ENCODE data around the gene BTBD2. TPM values are rescaled to one million over a fixed set of nuclear protein-coding genes. Genes with fewer than 3 reads are reported as not detected.

Gene BTBD2
- total and polyA plus RNA-seq, 10 of the 15 experiments (the other 5 are each of a cell fraction or from before 2014, with no cell fraction given) = 0.13 to 66.2 (median 10.4) TPM

DNA sequence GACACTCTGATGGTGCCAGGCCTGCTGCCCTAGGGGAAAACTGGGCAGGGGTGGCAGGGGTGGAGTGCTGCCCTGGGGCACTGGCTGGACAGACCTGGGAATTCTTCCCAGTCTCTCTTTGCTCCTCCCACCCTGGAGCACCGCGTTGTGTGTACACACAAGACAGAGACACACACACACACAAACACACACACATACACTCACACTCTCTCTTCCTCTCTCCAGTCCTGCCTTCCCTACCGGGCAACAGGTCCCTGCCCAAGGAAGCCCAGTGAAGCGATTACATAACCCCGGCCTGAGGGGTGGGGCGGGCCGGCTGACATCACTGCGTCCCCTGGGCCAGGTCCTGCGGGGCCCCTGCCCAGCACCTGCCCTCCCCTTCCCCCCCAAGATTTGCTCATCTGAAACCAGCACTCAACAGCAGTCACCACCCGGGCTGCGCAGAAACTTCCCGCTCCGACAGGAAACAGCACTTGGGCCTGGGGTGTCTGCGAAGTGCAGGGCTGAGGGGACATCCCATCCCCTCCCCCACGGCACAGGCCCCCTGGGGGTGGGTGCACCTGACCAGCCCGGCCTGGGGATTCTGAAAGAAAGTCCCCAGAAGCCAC lies 34.3 kb upstream of the BTBD2 start (continued):
- no peak for TF ChIP-seq ZSCAN29 (IDR thresholded peaks at IDR 0.05)
- peak; percentile 45 for TF ChIP-seq ZNF687 (IDR thresholded peaks at IDR 0.05)
- TF ChIP-seq GABPA (IDR thresholded peaks at IDR 0.05; ENCODE audit: low read depth) = no peak
- TF ChIP-seq, protein P1, sequence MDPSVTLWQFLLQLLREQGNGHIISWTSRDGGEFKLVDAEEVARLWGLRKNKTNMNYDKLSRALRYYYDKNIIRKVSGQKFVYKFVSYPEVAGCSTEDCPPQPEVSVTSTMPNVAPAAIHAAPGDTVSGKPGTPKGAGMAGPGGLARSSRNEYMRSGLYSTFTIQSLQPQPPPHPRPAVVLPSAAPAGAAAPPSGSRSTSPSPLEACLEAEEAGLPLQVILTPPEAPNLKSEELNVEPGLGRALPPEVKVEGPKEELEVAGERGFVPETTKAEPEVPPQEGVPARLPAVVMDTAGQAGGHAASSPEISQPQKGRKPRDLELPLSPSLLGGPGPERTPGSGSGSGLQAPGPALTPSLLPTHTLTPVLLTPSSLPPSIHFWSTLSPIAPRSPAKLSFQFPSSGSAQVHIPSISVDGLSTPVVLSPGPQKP (IDR thresholded peaks at IDR 0.05; ENCODE audit: low read depth, low read length) = no peak
- TF ChIP-seq, protein P2, sequence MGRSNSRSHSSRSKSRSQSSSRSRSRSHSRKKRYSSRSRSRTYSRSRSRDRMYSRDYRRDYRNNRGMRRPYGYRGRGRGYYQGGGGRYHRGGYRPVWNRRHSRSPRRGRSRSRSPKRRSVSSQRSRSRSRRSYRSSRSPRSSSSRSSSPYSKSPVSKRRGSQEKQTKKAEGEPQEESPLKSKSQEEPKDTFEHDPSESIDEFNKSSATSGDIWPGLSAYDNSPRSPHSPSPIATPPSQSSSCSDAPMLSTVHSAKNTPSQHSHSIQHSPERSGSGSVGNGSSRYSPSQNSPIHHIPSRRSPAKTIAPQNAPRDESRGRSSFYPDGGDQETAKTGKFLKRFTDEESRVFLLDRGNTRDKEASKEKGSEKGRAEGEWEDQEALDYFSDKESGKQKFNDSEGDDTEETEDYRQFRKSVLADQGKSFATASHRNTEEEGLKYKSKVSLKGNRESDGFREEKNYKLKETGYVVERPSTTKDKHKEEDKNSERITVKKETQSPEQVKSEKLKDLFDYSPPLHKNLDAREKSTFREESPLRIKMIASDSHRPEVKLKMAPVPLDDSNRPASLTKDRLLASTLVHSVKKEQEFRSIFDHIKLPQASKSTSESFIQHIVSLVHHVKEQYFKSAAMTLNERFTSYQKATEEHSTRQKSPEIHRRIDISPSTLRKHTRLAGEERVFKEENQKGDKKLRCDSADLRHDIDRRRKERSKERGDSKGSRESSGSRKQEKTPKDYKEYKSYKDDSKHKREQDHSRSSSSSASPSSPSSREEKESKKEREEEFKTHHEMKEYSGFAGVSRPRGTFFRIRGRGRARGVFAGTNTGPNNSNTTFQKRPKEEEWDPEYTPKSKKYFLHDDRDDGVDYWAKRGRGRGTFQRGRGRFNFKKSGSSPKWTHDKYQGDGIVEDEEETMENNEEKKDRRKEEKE (IDR thresholded peaks at IDR 0.05) = no peak
- TF ChIP-seq EZH2 (IDR thresholded peaks at IDR 0.05; ENCODE audit: borderline replicate concordance, control insufficient read depth, low read depth, low read length) = no peak
- TF ChIP-seq NKRF (conservative IDR thresholded peaks at IDR 0.05) = 0 out of 2 replicates have a peak, but pooled peaks have one; percentile 21
- TF ChIP-seq, protein P3, sequence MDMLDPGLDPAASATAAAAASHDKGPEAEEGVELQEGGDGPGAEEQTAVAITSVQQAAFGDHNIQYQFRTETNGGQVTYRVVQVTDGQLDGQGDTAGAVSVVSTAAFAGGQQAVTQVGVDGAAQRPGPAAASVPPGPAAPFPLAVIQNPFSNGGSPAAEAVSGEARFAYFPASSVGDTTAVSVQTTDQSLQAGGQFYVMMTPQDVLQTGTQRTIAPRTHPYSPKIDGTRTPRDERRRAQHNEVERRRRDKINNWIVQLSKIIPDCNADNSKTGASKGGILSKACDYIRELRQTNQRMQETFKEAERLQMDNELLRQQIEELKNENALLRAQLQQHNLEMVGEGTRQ (IDR thresholded peaks at IDR 0.05; ENCODE audit: borderline replicate concordance, low read depth, low read length) = no peak
- TF ChIP-seq RUNX3 (IDR thresholded peaks at IDR 0.05; ENCODE audit: low read length) = no peak; the same call in 1 of the 2 replicates
- TF ChIP-seq SIN3A (IDR thresholded peaks at IDR 0.05; ENCODE audit: low read depth, low read length) = peak; percentile 48; the same call in 1 of the 2 replicates
- no peak for TF ChIP-seq NRF1 (conservative IDR thresholded peaks at IDR 0.05; ENCODE audit: low read depth, low read length)
- no peak for TF ChIP-seq SKIL (IDR thresholded peaks at IDR 0.05; ENCODE audit: low read depth, poor library complexity, severe bottlenecking)
- TF ChIP-seq ETV6 (conservative IDR thresholded peaks at IDR 0.05 in 1 of 2, IDR thresholded peaks at IDR 0.05 in 1 of 2; ENCODE audit: borderline replicate concordance in 1 of 2, low read depth in 1 of 2) = 0 out of 4 replicates have a peak, but pooled peaks of 1 of the 2 experiments have one; percentile 13
- no peak for TF ChIP-seq NBN (IDR thresholded peaks at IDR 0.05)
